OCI-LY1 (cell line): Measurements from ENCODE around the gene ADAMTSL1.

ENCODE experiments used
- H2AFZ ChIP-seq: fragments of 200-600 bp; sonication (generic), shearing (Covaris generic); 2 replicates; pipeline ENCODE4 v1.6.0; 2014; ENCODE audit warnings: antibody characterized with exemption, mild to moderate bottlenecking, low read length
- H3F3A ChIP-seq: fragments of 200-600 bp; sonication (generic), shearing (Covaris generic); 2 replicates; pipeline ENCODE4 v1.6.0; 2014; ENCODE audit warnings: mild to moderate bottlenecking, antibody characterized with exemption, low read length, moderate library complexity; ENCODE audit not compliant: insufficient read depth
- H3K27ac ChIP-seq: fragments of 200-600 bp; sonication (generic); 2 replicates; pipeline ENCODE4 v1.5.1; 2014; ENCODE audit warnings: low read length, mixed run types, mild to moderate bottlenecking, low read depth; ENCODE audit not compliant: poor library complexity, severe bottlenecking
- H3K27me3 ChIP-seq: fragments of 200-600 bp; sonication (generic); 2 replicates; pipeline ENCODE4 v1.6.0; 2014; ENCODE audit warnings: antibody characterized with exemption, mild to moderate bottlenecking, low read length, moderate library complexity; ENCODE audit not compliant: insufficient read depth
- H3K36me3 ChIP-seq: fragments of 200-600 bp; sonication (generic); 2 replicates; pipeline ENCODE4 v1.6.1; 2014; ENCODE audit warnings: mild to moderate bottlenecking, antibody characterized with exemption, low read length, moderate library complexity, mixed read lengths; ENCODE audit not compliant: insufficient read depth
- H3K4me1 ChIP-seq: fragments of 200-600 bp; sonication (generic); 2 replicates; pipeline ENCODE4 v1.5.1; 2014; ENCODE audit warnings: mild to moderate bottlenecking, low read length, moderate library complexity; ENCODE audit not compliant: insufficient read depth, severe bottlenecking
- H3K4me2 ChIP-seq: fragments of 200-600 bp; sonication (generic), shearing (Covaris generic); 2 replicates; pipeline ENCODE4 v1.6.1; 2014; ENCODE audit warnings: low read length
- H3K4me3 ChIP-seq: fragments of 200-600 bp; sonication (generic); 2 replicates; pipeline ENCODE4 v1.5.1; 2014; ENCODE audit warnings: low read length, low read depth, mild to moderate bottlenecking, mixed read lengths; ENCODE audit not compliant: poor library complexity, severe bottlenecking
- H3K79me2 ChIP-seq: fragments of 200-600 bp; shearing (Covaris generic); 2 replicates; pipeline ENCODE4 v1.6.1; 2016; ENCODE audit warnings: mixed run types, low read length, mixed read lengths; ENCODE audit not compliant: insufficient read depth
- H3K9ac ChIP-seq: fragments of 200-600 bp; sonication (generic), shearing (Covaris generic); 2 replicates; pipeline ENCODE4 v1.6.1; 2014; ENCODE audit warnings: mild to moderate bottlenecking, low read length, mixed read lengths
- H3K9me2 ChIP-seq: fragments of 200-600 bp; sonication (generic), shearing (Covaris generic); 2 replicates; pipeline ENCODE4 v1.6.1; 2014; ENCODE audit warnings: low read depth, mild to moderate bottlenecking, low read length, mixed read lengths
- H3K9me3 ChIP-seq: fragments of 200-600 bp; shearing (Covaris generic); 2 replicates; pipeline ENCODE4 v1.6.1; 2014; ENCODE audit warnings: low read length, mixed read lengths
- H4K20me1 ChIP-seq: fragments of 200-600 bp; sonication (generic), shearing (Covaris generic); 2 replicates; pipeline ENCODE4 v1.6.0; 2016; ENCODE audit warnings: mild to moderate bottlenecking, low read length; ENCODE audit not compliant: insufficient read depth
- CTCF ChIP-seq: fragments of 200-600 bp; sonication (generic), shearing (Covaris generic); IDR thresholded peaks from 2 replicates; pipeline ENCODE4 v1.5.1; 2017; ENCODE audit warnings: mild to moderate bottlenecking, antibody characterized with exemption, low read length, moderate library complexity, mixed read lengths
- EZH2 ChIP-seq: fragments of 200-600 bp; sonication (generic), shearing (Covaris generic); IDR thresholded peaks from 2 replicates; pipeline ENCODE4 v1.8.0; 2017; ENCODE audit warnings: borderline replicate concordance, mixed run types, mild to moderate bottlenecking, antibody characterized with exemption, low read length, moderate library complexity, mixed read lengths

Gene ADAMTSL1

GRCh38 chr9:18705796-18706392 is 231.9 kb downstream of the ADAMTSL1 start:
- no peak overlapping the region for H3K9ac ChIP-seq
- H3K4me3 ChIP-seq = no peak overlapping the region
- H3K4me1 ChIP-seq = no peaks in the 10 kb centered on the region
- H2AFZ ChIP-seq = no peak overlapping the region
- H4K20me1 ChIP-seq = no peaks in the 10 kb centered on the region
- no peak overlapping the region for H3K4me2 ChIP-seq
- no peaks in the 10 kb centered on the region for H3K79me2 ChIP-seq
- no peak for TF ChIP-seq CTCF
- no peak for TF ChIP-seq EZH2
- no peak overlapping the region for H3K27ac ChIP-seq
- no peaks in the 10 kb centered on the region for H3K36me3 ChIP-seq
- no peaks in the 10 kb centered on the region for H3K27me3 ChIP-seq
- no peaks in the 10 kb centered on the region for H3K9me3 ChIP-seq
- H3F3A ChIP-seq = no peaks in the 10 kb centered on the region
- no peaks in the 10 kb centered on the region for H3K9me2 ChIP-seq

- TF ChIP-seq EZH2 = no peak
- no peak for TF ChIP-seq CTCF
- Histone ChIP-seq H2AFZ (no peak overlapping the region), H3K27me3 (no peaks in the 10 kb centered on the region), H3K4me2 (no peak overlapping the region), H3K27ac (no peak overlapping the region), H3K4me3 (no peak overlapping the region), H3K4me1 (no peaks in the 10 kb centered on the region), H3K79me2 (no peaks in the 10 kb centered on the region), H3F3A (no peaks in the 10 kb centered on the region), H4K20me1 (no peaks in the 10 kb centered on the region), H3K9me2 (no peaks in the 10 kb centered on the region), H3K9me3 (no peaks in the 10 kb centered on the region), H3K36me3 (no peaks in the 10 kb centered on the region), H3K9ac (no peak overlapping the region)
Measured at GRCh38 chr9:18706648-18707047, 232.7 kb downstream of the ADAMTSL1 start.

- H3K9ac ChIP-seq = no peak overlapping the region
- TF ChIP-seq EZH2 (no peak), CTCF (no peak)
- no peaks in the 10 kb centered on the region for H3K9me3 ChIP-seq
- no peaks in the 10 kb centered on the region for H3K27me3 ChIP-seq
- no peak overlapping the region for H3K4me2 ChIP-seq
- no peaks in the 10 kb centered on the region for H4K20me1 ChIP-seq
- H3K79me2 ChIP-seq = no peaks in the 10 kb centered on the region
- no peaks in the 10 kb centered on the region for H3F3A ChIP-seq
- no peaks in the 10 kb centered on the region for H3K9me2 ChIP-seq
- no peak overlapping the region for H3K27ac ChIP-seq
- no peak overlapping the region for H2AFZ ChIP-seq
- H3K4me1 ChIP-seq = no peaks in the 10 kb centered on the region
- H3K36me3 ChIP-seq = no peaks in the 10 kb centered on the region
- no peak overlapping the region for H3K4me3 ChIP-seq
Measured at GRCh38 chr9:18707061-18707461, 233.1 kb downstream of the ADAMTSL1 start.
